GM11168 (cell line): ENCODE measurements around the gene EEPD1.
"Not testable (repeated sequence)": the region's sequence is repeated elsewhere in the genome, so short reads cannot be mapped to it uniquely, and the experiment has no call there.

ENCODE experiments used
- in situ Hi-C: fragments of 300-500 bp; cut with MboI; formaldehyde crosslinking; loops from one replicate; pipeline ENCODE4 v1.12.0; 2022; ENCODE audit warnings: low sequenced_read_pairs; ENCODE audit not compliant: unreplicated experiment

EEPD1 gene

GRCh38 chr7:36310897-36311296 is 157.8 kb downstream of the EEPD1 start:
- in situ Hi-C loops, result no loop called here

- in situ Hi-C loops, result no loop called here
Observed at GRCh38 chr7:36311539-36311938, 158.5 kb downstream of the EEPD1 start.

GRCh38 chr7:36312064-36312914 is 159.2 kb downstream of the EEPD1 start:
- in situ Hi-C loops, result no loop called here

- in situ Hi-C loops, result no loop called here
Observed at GRCh38 chr7:36312915-36313334, 159.9 kb downstream of the EEPD1 start.

GRCh38 chr7:36313607-36314006 is 160.6 kb downstream of the EEPD1 start:
- in situ Hi-C loops, result no loop called here

- in situ Hi-C loops, result no loop called here
Observed at GRCh38 chr7:36314491-36314890, 161.4 kb downstream of the EEPD1 start.

- in situ Hi-C loops, result no loop called here
Observed at GRCh38 chr7:36315309-36315944, 162.4 kb downstream of the EEPD1 start.

- in situ Hi-C loops, result no loop called here
Observed at GRCh38 chr7:36316319-36316718, 163.3 kb downstream of the EEPD1 start.

- in situ Hi-C loops, result no loop called here
Observed at GRCh38 chr7:36317276-36317675, 164.2 kb downstream of the EEPD1 start.

GRCh38 chr7:36318116-36318515 is 165.1 kb downstream of the EEPD1 start:
- in situ Hi-C loops, result no loop called here

- in situ Hi-C loops, result not testable (repeated sequence)
Observed at GRCh38 chr7:36321284-36321683, 168.2 kb downstream of the EEPD1 start.

GRCh38 chr7:36336390-36336789 is 183.3 kb downstream of the EEPD1 start:
- in situ Hi-C loops, result no loop called here

GRCh38 chr7:36338256-36338655 is 185.2 kb downstream of the EEPD1 start:
- in situ Hi-C loops, result no loop called here

GRCh38 chr7:36343548-36343947 is 190.5 kb downstream of the EEPD1 start:
- in situ Hi-C loops, result no loop called here

GRCh38 chr7:36344622-36345021 is 191.6 kb downstream of the EEPD1 start:
- in situ Hi-C loops, result no loop called here

- in situ Hi-C loops, result no loop called here
Observed at GRCh38 chr7:36346260-36346831, 193.3 kb downstream of the EEPD1 start.

- in situ Hi-C loops, result no loop called here
Observed at GRCh38 chr7:36348256-36348655, 195.2 kb downstream of the EEPD1 start.

GRCh38 chr7:36348771-36349170 is 195.7 kb downstream of the EEPD1 start:
- in situ Hi-C loops, result no loop called here

- in situ Hi-C loops, result no loop called here
Observed at GRCh38 chr7:36349626-36350025, 196.6 kb downstream of the EEPD1 start.
